HK-2 (cell line): ENCODE results near the gene QSOX1.
"Not testable (repeated sequence)": the region's sequence is repeated elsewhere in the genome, so short reads cannot be mapped to it uniquely, and the experiment has no call there.

Source experiments
- DNase-seq: peaks from one replicate; pipeline ENCODE4 v3.0.0-alpha.2; 2018; ENCODE audit not compliant: unreplicated experiment

The QSOX1 gene

GRCh38 chr1:180190091-180190490, 35.4 kb downstream of the QSOX1 start:
- no peak for DNase-seq

GRCh38 chr1:180192172-180192571, 37.5 kb downstream of the QSOX1 start:
- DNase-seq: no peak

GRCh38 chr1:180193141-180194047, 38.7 kb downstream of the QSOX1 start:
- no peak for DNase-seq

GRCh38 chr1:180194048-180194425, 39.4 kb downstream of the QSOX1 start:
- no peak for DNase-seq

- DNase-seq: no peak
Observed at GRCh38 chr1:180194546-180195207, 40.0 kb downstream of the QSOX1 start.

GRCh38 chr1:180195401-180195800, 40.7 kb downstream of the QSOX1 start:
- DNase-seq: no peak

GRCh38 chr1:180195916-180196315, 41.2 kb downstream of the QSOX1 start:
- no peak for DNase-seq

GRCh38 chr1:180196436-180197003, 41.9 kb downstream of the QSOX1 start:
- no peak for DNase-seq

GRCh38 chr1:180197231-180197630, 42.6 kb downstream of the QSOX1 start:
- DNase-seq: no peak

GRCh38 chr1:180198196-180198595, 43.5 kb downstream of the QSOX1 start:
- DNase-seq: no peak

GRCh38 chr1:180198611-180199010, 43.9 kb downstream of the QSOX1 start:
- no peak for DNase-seq

GRCh38 chr1:180199018-180199417, 44.3 kb downstream of the QSOX1 start:
- no peak for DNase-seq

- no peak for DNase-seq
Observed at GRCh38 chr1:180201451-180202200, 47.0 kb downstream of the QSOX1 start.

GRCh38 chr1:180202588-180202987, 47.9 kb downstream of the QSOX1 start:
- not testable (repeated sequence) for DNase-seq

- no peak for DNase-seq
Observed at GRCh38 chr1:180204231-180204630, 49.6 kb downstream of the QSOX1 start.

- DNase-seq: no peak
Observed at GRCh38 chr1:180206581-180206980, 51.9 kb downstream of the QSOX1 start.

- no peak for DNase-seq
Observed at GRCh38 chr1:180208264-180208663, 53.6 kb downstream of the QSOX1 start.

- no peak for DNase-seq
Observed at GRCh38 chr1:180210008-180210620, 55.4 kb downstream of the QSOX1 start.

GRCh38 chr1:180211156-180211859, 56.6 kb downstream of the QSOX1 start:
- no peak for DNase-seq

GRCh38 chr1:180211860-180212229, 57.2 kb downstream of the QSOX1 start:
- no peak for DNase-seq
